ENCODE measurements around the gene CACNA1C.
"Not testable (repeated sequence)": the region's sequence is repeated elsewhere in the genome, so short reads cannot be mapped to it uniquely, and the experiment has no call there.

The CACNA1C gene

GRCh38 chr12:2239381-2239871 is 186.6 kb downstream of the CACNA1C start:
- no peak for DNase-seq

GRCh38 chr12:2240390-2240789 is 187.6 kb downstream of the CACNA1C start:
- DNase-seq: no peak

GRCh38 chr12:2240984-2241383 is 188.2 kb downstream of the CACNA1C start:
- DNase-seq: no peak

GRCh38 chr12:2242216-2242615 is 189.4 kb downstream of the CACNA1C start:
- DNase-seq: no peak

- DNase-seq: no peak
Measured at GRCh38 chr12:2242816-2243215, 190.0 kb downstream of the CACNA1C start.

- no peak for DNase-seq
Measured at GRCh38 chr12:2243275-2243674, 190.5 kb downstream of the CACNA1C start.

GRCh38 chr12:2244013-2244861 is 191.4 kb downstream of the CACNA1C start:
- DNase-seq: no peak

GRCh38 chr12:2246358-2246757 is 193.6 kb downstream of the CACNA1C start:
- no peak for DNase-seq

- DNase-seq: no peak
Measured at GRCh38 chr12:2247120-2247519, 194.3 kb downstream of the CACNA1C start.

- no peak for DNase-seq
Measured at GRCh38 chr12:2247596-2247995, 194.8 kb downstream of the CACNA1C start.

- no peak for DNase-seq
Measured at GRCh38 chr12:2248087-2248900, 195.5 kb downstream of the CACNA1C start.

GRCh38 chr12:2248901-2249381 is 196.2 kb downstream of the CACNA1C start:
- no peak for DNase-seq

GRCh38 chr12:2250797-2251196 is 198.0 kb downstream of the CACNA1C start:
- DNase-seq: no peak

GRCh38 chr12:2251526-2252209 is 198.9 kb downstream of the CACNA1C start:
- DNase-seq: no peak

- no peak for DNase-seq
Measured at GRCh38 chr12:2255311-2255710, 202.5 kb downstream of the CACNA1C start.

GRCh38 chr12:2255731-2256130 is 202.9 kb downstream of the CACNA1C start:
- DNase-seq: not testable (repeated sequence)

- no peak for DNase-seq
Measured at GRCh38 chr12:2256453-2256852, 203.7 kb downstream of the CACNA1C start.

- DNase-seq: no peak
Measured at GRCh38 chr12:2256915-2257314, 204.1 kb downstream of the CACNA1C start.

GRCh38 chr12:2258025-2258424 is 205.2 kb downstream of the CACNA1C start:
- no peak for DNase-seq

- DNase-seq: no peak
Measured at GRCh38 chr12:2259369-2259768, 206.6 kb downstream of the CACNA1C start.

- DNase-seq: no peak
Measured at GRCh38 chr12:2260441-2260840, 207.7 kb downstream of the CACNA1C start.

- no peak for DNase-seq
Measured at GRCh38 chr12:2261708-2262107, 208.9 kb downstream of the CACNA1C start.

GRCh38 chr12:2262449-2262848 is 209.7 kb downstream of the CACNA1C start:
- DNase-seq: no peak

Data from stimulated activated CD4-positive, alpha-beta T cell treated with anti-CD3 and anti-CD28 coated beads, Interleukin-15, amount 100 ng/mL, for 24 hours (primary cell).